Heart left ventricle (tissue), 16 donors: ENCODE measurements around the gene CLIP2. TPM values are rescaled to one million over a fixed set of nuclear protein-coding genes. Genes with fewer than 3 reads are reported as not detected.

Experiments
- ATAC-seq, 4 donors: fragments of 200-7000 bp; cut with Tn5 transposase; one replicate each; pipeline ENCODE4 v1.9.1; 2020 to 2022; ENCODE audit warnings: moderate library complexity in 4 of 4, mild to moderate bottlenecking in 3 of 4, moderate number of reproducible peaks in 1 of 4
- DNase-seq, 5 donors: peaks; one replicate each; pipeline ENCODE4 v3.0.0-alpha.2; 2020
- H3K27ac ChIP-seq, 12 donors: fragments of 200-600 bp; sonication (generic) in 4 of 12; one replicate each; pipeline versions ENCODE4 v1.5.0 to v1.8.0; 2016 to 2022; ENCODE audit warnings: mild to moderate bottlenecking in 2 of 12
- H3K27me3 ChIP-seq, 9 donors: fragments of 200-600 bp; sonication (generic) in 2 of 9; one replicate each; pipeline versions ENCODE4 v1.5.1 to v1.8.0; 2016 to 2022; ENCODE audit warnings: mild to moderate bottlenecking in 3 of 9
- H3K36me3 ChIP-seq, 9 donors: fragments of 200-600 bp; sonication (generic) in 2 of 9; one replicate each; pipeline versions ENCODE4 v1.5.0 to v1.8.0; 2018 to 2022; ENCODE audit warnings: mild to moderate bottlenecking in 2 of 9
- H3K4me1 ChIP-seq, 12 donors: fragments of 200-600 bp; sonication (generic) in 4 of 12; one replicate each; pipeline versions ENCODE4 v1.5.0 to v1.8.0; 2016 to 2022; ENCODE audit warnings: mild to moderate bottlenecking in 3 of 12
- H3K4me3 ChIP-seq, 12 donors: fragments of 200-600 bp; sonication (generic) in 4 of 12; one replicate each; pipeline versions ENCODE4 v1.5.0 to v1.8.0; 2017 to 2022; ENCODE audit warnings: mild to moderate bottlenecking in 9 of 12, moderate library complexity in 4 of 12
- H3K9me3 ChIP-seq, 12 donors: fragments of 200-600 bp; sonication (generic) in 4 of 12; one replicate each; pipeline versions ENCODE4 v1.5.0 to v1.8.0; 2016 to 2022; ENCODE audit warnings: mild to moderate bottlenecking in 1 of 12
- CTCF ChIP-seq, 12 donors: fragments of 200-600 bp; sonication (generic) in 4 of 12; IDR thresholded peaks; one replicate each; pipeline versions ENCODE4 v1.5.0 to v1.8.0; 2018 to 2022; ENCODE audit warnings: antibody characterized with exemption in 12 of 12, mild to moderate bottlenecking in 5 of 12
- POLR2A ChIP-seq, 2 donors: fragments of 450-650 bp; IDR thresholded peaks; one replicate each; pipeline ENCODE4 v1.6.1; 2017; ENCODE audit warnings: antibody characterized with exemption in 2 of 2, mild to moderate bottlenecking in 2 of 2, moderate library complexity in 2 of 2
- WGBS, 4 donors: extraction: QIAGEN DNeasy Blood & Tissue Kit in 2 of 4; methylation state at CpG; one replicate each; pipeline versions ENCODE4 v1.1.5 to v1.1.7; 2013 to 2018; 5-methylcytosine and 5-hydroxymethylcytosine counted together
- intact Hi-C, 10 donors: fragments of 100-400 bp; cut with DNase I; formaldehyde crosslinking; loops; one replicate each; pipeline versions ENCODE4 v1.11.1 to v1.14.2; 2022
- polyA plus RNA-seq, 2 donors: library from polyadenylated mRNA; stranded (reverse); fragments of 200-250 nt; gene quantifications; one replicate each; pipeline ENCODE4 v1.2.3, GENCODE V29; 2013
- total RNA-seq, 9 donors: library from RNA; depleted of rRNA in 2 of 9; stranded (reverse); fragments of >200 nt in 2 of 9; fragmentation: NEBNext Ultra II Directional in 3 of 9; extraction: Animal tissue kit (Norgen Biotek cat#: 25700) in 3 of 9; gene quantifications; one replicate each; pipeline versions ENCODE4 v1.1.0 to v1.2.4, GENCODE V29; 2016 to 2023
- donor health status: ischemic (EF 13 %, LVEDD 7.1; RV severe dilation, severe dysfunction).
- donor health status: healthy with polysubstance abuse.
- donor health status: DM: no; HTN: yes; CAD: no.
- donor health status: DM: no; HTN: no; CAD: no.
- donor health status: ischemic (EF 25% LVEDD 6.9; RV normal size, moderate dysfunction).
- donor health status: ischemic (EF 25% LVEDD 5.7; RV mildly dilated, moderate dysfunction).
- donor health status: healthy.
- donor health status: DM: yes; HTN: yes; CAD: no.
- donor health status: ischemic (EF 35%, LVEDD 5.7; RV mildly dilated, moderate dysfunction).
- donor health status: nonischemic (EF 11% LVEDD 7.7; RV severe dilation, severe dysfunction).
- donor health status: DM: yes; HTN: yes; CAD: no.
- donor health status: PGD.
- donor health status: ischemic (EF 29% LVEDD 5.4; RV normal size, mild dysfunction).
- donor health status: nonischemic (EF 23%, LVEDD 6.1; RV moderate dilation, normal function).

CLIP2 gene
- total and polyA plus RNA-seq, 11 donors = 4.2 to 17.7 (median 9.0) TPM

- intact Hi-C loops = no loop called here
- no peak for ATAC-seq
- H3K36me3 ChIP-seq = no peaks in the 10 kb centered on the region
- WGBS, 4 donors = 77 to 86% (median 82%) methylated on average over 21 of the region's 21 CpGs
- TF ChIP-seq POLR2A (IDR thresholded peaks at IDR 0.05) (no peak), CTCF (IDR thresholded peaks at IDR 0.05) (no peak)
- DNase-seq = no peak
- H3K27ac ChIP-seq = no peak overlapping the region
- H3K4me1 ChIP-seq = no peaks in the 10 kb centered on the region
- H3K4me3 ChIP-seq = no peak overlapping the region
- H3K27me3 ChIP-seq = no peaks in the 10 kb centered on the region
- H3K9me3 ChIP-seq = no peaks in the 10 kb centered on the region
Observed at GRCh38 chr7:74263399-74264120, 25.6 kb upstream of the CLIP2 start.

- H3K36me3 ChIP-seq = no peaks in the 10 kb centered on the region
- intact Hi-C loops = no loop called here
- no peaks in the 10 kb centered on the region for H3K9me3 ChIP-seq
- H3K4me1 ChIP-seq = peaks cover 0 to 15% (median 3%) of the 10 kb centered on the region in 12 donors
- ATAC-seq (no peak), DNase-seq (no peak)
- H3K27me3 ChIP-seq = no peaks in the 10 kb centered on the region
- H3K4me3 ChIP-seq = no peak overlapping the region
- 79 to 86% (median 83%) methylated on average over 7 of the region's 7 CpGs for WGBS, 4 donors
- no peak overlapping the region for H3K27ac ChIP-seq
- TF ChIP-seq POLR2A (IDR thresholded peaks at IDR 0.05) = no peak
- TF ChIP-seq CTCF (IDR thresholded peaks at IDR 0.05) = no peak
Observed at GRCh38 chr7:74266191-74266963, 22.8 kb upstream of the CLIP2 start.

- intact Hi-C loops = no loop called here
Observed at GRCh38 chr7:74267756-74268565, 21.2 kb upstream of the CLIP2 start.

More at GRCh38 chr7:74267756-74268565, 21.2 kb upstream of the CLIP2 start:
- Histone ChIP-seq H3K9me3 (no peaks in the 10 kb centered on the region), H3K36me3 (no peaks in the 10 kb centered on the region), H3K4me1 (peaks cover 0 to 31% (median 13%) of the 10 kb centered on the region in 12 donors), H3K4me3 (no peak overlapping the region), H3K27ac (no peak overlapping the region), H3K27me3 (no peaks in the 10 kb centered on the region)
- DNase-seq (no peak), ATAC-seq (no peak)
- WGBS, 4 donors = 65 to 76% (median 71%) methylated on average over 13 of the region's 13 CpGs
- no peak for TF ChIP-seq POLR2A (IDR thresholded peaks at IDR 0.05)
- no peak for TF ChIP-seq CTCF (IDR thresholded peaks at IDR 0.05)
